NCI-H1436 (cell line): ENCODE results near the gene MAP4K4.

Experiments used
- DNase-seq: peaks from one replicate; lab custom pipeline; 2025; lab: John Stamatoyannopoulos, UW

MAP4K4 gene

GRCh38 chr2:101692766-101693165, 4.7 kb upstream of the MAP4K4 start:
- DNase-seq = no peak

- DNase-seq = no peak
Observed at GRCh38 chr2:101693991-101694588, 3.4 kb upstream of the MAP4K4 start.

- DNase-seq = peak; percentile 33
Observed at GRCh38 chr2:101696272-101697123, 1.0 kb upstream of the MAP4K4 start.

- DNase-seq = no peak
Observed at GRCh38 chr2:101698014-101698843, 722 bp downstream of the MAP4K4 start.

GRCh38 chr2:101698844-101699754, 1.6 kb downstream of the MAP4K4 start:
- no peak for DNase-seq

GRCh38 chr2:101699755-101700461, 2.4 kb downstream of the MAP4K4 start:
- DNase-seq = no peak

GRCh38 chr2:101704046-101704466, 6.5 kb downstream of the MAP4K4 start:
- no peak for DNase-seq

GRCh38 chr2:101704816-101705578, 7.5 kb downstream of the MAP4K4 start:
- no peak for DNase-seq

GRCh38 chr2:101706121-101706818, 8.8 kb downstream of the MAP4K4 start:
- DNase-seq = no peak

- no peak for DNase-seq
Observed at GRCh38 chr2:101706819-101707177, 9.3 kb downstream of the MAP4K4 start.

GRCh38 chr2:101710036-101710435, 12.5 kb downstream of the MAP4K4 start:
- no peak for DNase-seq

- DNase-seq = no peak
Observed at GRCh38 chr2:101710471-101711318, 13.2 kb downstream of the MAP4K4 start.

GRCh38 chr2:101714118-101714517, 16.6 kb downstream of the MAP4K4 start:
- no peak for DNase-seq

- no peak for DNase-seq
Observed at GRCh38 chr2:101717071-101717845, 19.8 kb downstream of the MAP4K4 start.

GRCh38 chr2:101718479-101718878, 21.0 kb downstream of the MAP4K4 start:
- DNase-seq = no peak

- DNase-seq = no peak
Observed at GRCh38 chr2:101718993-101719571, 21.6 kb downstream of the MAP4K4 start.

GRCh38 chr2:101720732-101721131, 23.2 kb downstream of the MAP4K4 start:
- DNase-seq = no peak
